ENCODE data around the gene METRNL. TPM values are rescaled to one million over a fixed set of nuclear protein-coding genes. Genes with fewer than 3 reads are reported as not detected.

METRNL gene
- total and polyA plus RNA-seq, 4 donors: 0.67 to 9.0 (median 8.6) TPM

DNA sequence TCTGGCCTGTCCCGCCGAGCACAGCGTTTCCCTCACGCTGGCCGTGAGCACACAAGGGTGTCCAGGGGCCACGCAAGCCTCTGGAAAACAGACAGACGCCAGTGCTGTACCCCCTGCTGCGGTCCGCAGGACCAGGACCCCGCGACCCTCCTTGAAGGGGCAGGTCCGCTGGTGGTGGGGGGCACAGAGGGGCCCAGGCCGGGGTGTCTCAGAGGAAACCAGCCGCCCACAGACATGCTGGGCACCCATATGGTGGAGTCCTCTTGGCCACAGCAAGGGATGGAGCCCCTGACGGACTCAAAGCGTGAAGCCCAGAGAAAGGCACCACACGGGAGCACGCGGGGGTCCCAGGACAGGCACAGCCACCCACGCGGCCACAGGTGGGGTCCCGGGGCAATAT is 34.4 kb downstream of the METRNL start:
- Histone ChIP-seq H3K9me3 (ENCODE audit: control insufficient read depth in 4 of 4, low read length in 3 of 4) (no peaks in the 10 kb centered on the region), H3K4me1 (ENCODE audit: control insufficient read depth in 4 of 4, insufficient read depth in 4 of 4, low read length in 3 of 4) (no peaks in the 10 kb centered on the region), H3K9ac (ENCODE audit: low read depth in 1 of 2, low read length in 2 of 2) (no peak overlapping the region), H3K27me3 (ENCODE audit: control insufficient read depth in 4 of 4, insufficient read depth in 4 of 4, low read length in 3 of 4) (no peaks in the 10 kb centered on the region), H3K27ac (ENCODE audit: low read depth in 1 of 2, low read length in 2 of 2) (no peak overlapping the region), H3K4me3 (ENCODE audit: low read depth in 1 of 3, low read length in 3 of 3) (no peak overlapping the region), H3K36me3 (ENCODE audit: control insufficient read depth in 4 of 4, insufficient read depth in 3 of 4, low read depth in 1 of 4, low read length in 3 of 4) (no peaks in the 10 kb centered on the region)
- WGBS: 95% methylated on average over 22 of the region's 22 CpGs
- DNase-seq (ENCODE audit: low spot score): no peak
- TF ChIP-seq CTCF (IDR thresholded peaks at IDR 0.05; ENCODE audit: low read depth, low read length, missing input control) (no peak), ZBTB33 (IDR thresholded peaks at IDR 0.05) (no peak), EGR1 (IDR thresholded peaks at IDR 0.05; ENCODE audit: low read depth in 2 of 2) (no peak), RXRA (IDR thresholded peaks at IDR 0.05) (no peak), YY1 (IDR thresholded peaks at IDR 0.05) (no peak), NR2F2 (IDR thresholded peaks at IDR 0.05) (no peak)

- H3K9me3 ChIP-seq (ENCODE audit: control insufficient read depth in 4 of 4, low read length in 3 of 4): no peaks in the 10 kb centered on the region
- no peak overlapping the region for H3K27ac ChIP-seq (ENCODE audit: low read depth in 1 of 2, low read length in 2 of 2)
- no peaks in the 10 kb centered on the region for H3K4me1 ChIP-seq (ENCODE audit: control insufficient read depth in 4 of 4, insufficient read depth in 4 of 4, low read length in 3 of 4)
- no peaks in the 10 kb centered on the region for H3K36me3 ChIP-seq (ENCODE audit: control insufficient read depth in 4 of 4, insufficient read depth in 3 of 4, low read depth in 1 of 4, low read length in 3 of 4)
- DNase-seq (ENCODE audit: low spot score): no peak
- H3K9ac ChIP-seq (ENCODE audit: low read depth in 1 of 2, low read length in 2 of 2): no peak overlapping the region
- no peaks in the 10 kb centered on the region for H3K27me3 ChIP-seq (ENCODE audit: control insufficient read depth in 4 of 4, insufficient read depth in 4 of 4, low read length in 3 of 4)
- no peak overlapping the region for H3K4me3 ChIP-seq (ENCODE audit: low read depth in 1 of 3, low read length in 3 of 3)
- TF ChIP-seq CTCF (IDR thresholded peaks at IDR 0.05; ENCODE audit: low read depth, low read length, missing input control) (no peak), ATF3 (IDR thresholded peaks at IDR 0.05) (no peak), MAX (IDR thresholded peaks at IDR 0.05) (no peak)
- WGBS: 85% methylated on average over 15 of the region's 15 CpGs
Observed at GRCh38 chr17:83114706-83115105, 35.3 kb downstream of the METRNL start.

DNA sequence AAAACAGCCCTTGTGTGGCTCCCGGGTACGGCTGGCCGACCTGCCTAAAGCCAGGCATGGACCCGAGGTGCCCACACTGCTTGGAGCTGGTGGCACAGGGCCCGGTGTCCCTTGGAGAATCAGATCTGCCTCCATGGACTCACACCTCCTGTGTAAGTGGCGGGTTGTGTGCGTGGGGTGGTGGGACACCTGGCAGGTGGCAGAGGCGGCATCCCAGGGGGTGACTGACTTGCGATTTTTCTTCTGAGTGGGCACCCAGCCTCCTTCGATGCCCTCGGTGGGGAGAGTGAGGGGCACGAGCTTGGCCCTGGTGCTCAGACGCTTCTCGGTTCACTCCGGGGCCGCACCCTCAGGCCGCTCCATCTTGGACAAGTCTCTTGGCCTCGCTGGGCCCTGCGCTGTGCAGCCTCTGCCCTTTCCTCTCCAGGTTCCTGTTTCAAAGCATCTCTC is 35.8 kb downstream of the METRNL start:
- Histone ChIP-seq H3K4me3 (ENCODE audit: low read depth in 1 of 3, low read length in 3 of 3) (no peak overlapping the region), H3K27me3 (ENCODE audit: control insufficient read depth in 4 of 4, insufficient read depth in 4 of 4, low read length in 3 of 4) (no peaks in the 10 kb centered on the region), H3K27ac (ENCODE audit: low read depth in 1 of 2, low read length in 2 of 2) (no peak overlapping the region), H3K4me1 (ENCODE audit: control insufficient read depth in 4 of 4, insufficient read depth in 4 of 4, low read length in 3 of 4) (no peaks in the 10 kb centered on the region), H3K9me3 (ENCODE audit: control insufficient read depth in 4 of 4, low read length in 3 of 4) (no peaks in the 10 kb centered on the region), H3K9ac (ENCODE audit: low read depth in 1 of 2, low read length in 2 of 2) (no peak overlapping the region), H3K36me3 (ENCODE audit: control insufficient read depth in 4 of 4, insufficient read depth in 3 of 4, low read depth in 1 of 4, low read length in 3 of 4) (no peaks in the 10 kb centered on the region)
- 91% methylated on average over 19 of the region's 19 CpGs for WGBS
- no peak for DNase-seq (ENCODE audit: low spot score)
- no peak for TF ChIP-seq YY1 (IDR thresholded peaks at IDR 0.05)
- TF ChIP-seq NR2F2 (IDR thresholded peaks at IDR 0.05): no peak
- TF ChIP-seq EGR1 (IDR thresholded peaks at IDR 0.05; ENCODE audit: low read depth in 2 of 2): no peak
- TF ChIP-seq RXRA (IDR thresholded peaks at IDR 0.05): no peak
- no peak for TF ChIP-seq ATF3 (IDR thresholded peaks at IDR 0.05)
- TF ChIP-seq FOXA2 (IDR thresholded peaks at IDR 0.05): no peak
- TF ChIP-seq GABPA (IDR thresholded peaks at IDR 0.05 in 1 of 2, conservative IDR thresholded peaks at IDR 0.05 in 1 of 2): no peak
- TF ChIP-seq JUND (IDR thresholded peaks at IDR 0.05): no peak
- TF ChIP-seq CTCF (IDR thresholded peaks at IDR 0.05; ENCODE audit: low read depth, low read length, missing input control): no peak
- TF ChIP-seq MAX (IDR thresholded peaks at IDR 0.05): no peak
- TF ChIP-seq FOXA1 (IDR thresholded peaks at IDR 0.05): no peak
- TF ChIP-seq SP1 (IDR thresholded peaks at IDR 0.05): no peak
- TF ChIP-seq HNF4G (IDR thresholded peaks at IDR 0.05): no peak
